ENCODE measurements around the gene CDCA5.
"Not testable (repeated sequence)": the region's sequence is repeated elsewhere in the genome, so short reads cannot be mapped to it uniquely, and the experiment has no call there.

CDCA5 gene

GRCh38 chr11:65127473-65128181 is 43.8 kb upstream of the CDCA5 start:
- Histone ChIP-seq H3K4me3 (ENCODE audit: low read depth, low read length) (no peak overlapping the region), H3K36me3 (ENCODE audit: insufficient read depth, low read length) (peaks cover 6% of the 10 kb centered on the region; the same call in 1 of the 2 replicates), H3K4me1 (ENCODE audit: control insufficient read depth, insufficient read depth, low read length, unreplicated experiment) (peaks cover 6% of the 10 kb centered on the region), H3K79me2 (ENCODE audit: control insufficient read depth, insufficient read depth, low read length, unreplicated experiment) (peaks cover 28% of the 10 kb centered on the region), H2AFZ (ENCODE audit: low read length, unreplicated experiment) (no peak overlapping the region), H3K27me3 (ENCODE audit: insufficient read depth, low read length) (no peaks in the 10 kb centered on the region), H3K27ac (ENCODE audit: low read depth, low read length) (no peak overlapping the region)

GRCh38 chr11:65126624-65127274 is 42.9 kb upstream of the CDCA5 start:
- Histone ChIP-seq H3K36me3 (ENCODE audit: insufficient read depth, low read length) (peaks cover 6% of the 10 kb centered on the region; the same call in 1 of the 2 replicates), H3K79me2 (ENCODE audit: control insufficient read depth, insufficient read depth, low read length, unreplicated experiment) (peaks cover 29% of the 10 kb centered on the region), H3K27ac (ENCODE audit: low read depth, low read length) (no peak overlapping the region)

GRCh38 chr11:65125197-65126056 is 41.6 kb upstream of the CDCA5 start:
- peaks cover 9% of the 10 kb centered on the region; the same call in 1 of the 2 replicates for H3K36me3 ChIP-seq (ENCODE audit: insufficient read depth, low read length)
- H3K4me1 ChIP-seq (ENCODE audit: control insufficient read depth, insufficient read depth, low read length, unreplicated experiment) = peaks cover 13% of the 10 kb centered on the region
- peaks cover 39% of the 10 kb centered on the region for H3K79me2 ChIP-seq (ENCODE audit: control insufficient read depth, insufficient read depth, low read length, unreplicated experiment)

More at GRCh38 chr11:65126624-65127274, 42.9 kb upstream of the CDCA5 start:
- peaks cover 6% of the 10 kb centered on the region for H3K4me1 ChIP-seq (ENCODE audit: control insufficient read depth, insufficient read depth, low read length, unreplicated experiment)
- no peak overlapping the region for H2AFZ ChIP-seq (ENCODE audit: low read length, unreplicated experiment)
- H3K27me3 ChIP-seq (ENCODE audit: insufficient read depth, low read length) = no peaks in the 10 kb centered on the region
- no peak overlapping the region for H3K4me3 ChIP-seq (ENCODE audit: low read depth, low read length)

GRCh38 chr11:65124480-65125196 is 40.8 kb upstream of the CDCA5 start:
- Histone ChIP-seq H3K4me1 (ENCODE audit: control insufficient read depth, insufficient read depth, low read length, unreplicated experiment) (peaks cover 13% of the 10 kb centered on the region), H3K36me3 (ENCODE audit: insufficient read depth, low read length) (peaks cover 15% of the 10 kb centered on the region; the same call in 1 of the 2 replicates), H2AFZ (ENCODE audit: low read length, unreplicated experiment) (no peak overlapping the region), H3K4me3 (ENCODE audit: low read depth, low read length) (no peak overlapping the region), H3K27ac (ENCODE audit: low read depth, low read length) (no peak overlapping the region), H3K27me3 (ENCODE audit: insufficient read depth, low read length) (no peaks in the 10 kb centered on the region), H3K79me2 (ENCODE audit: control insufficient read depth, insufficient read depth, low read length, unreplicated experiment) (peaks cover 47% of the 10 kb centered on the region)

More at GRCh38 chr11:65125197-65126056, 41.6 kb upstream of the CDCA5 start:
- Histone ChIP-seq H3K27me3 (ENCODE audit: insufficient read depth, low read length) (no peaks in the 10 kb centered on the region), H3K4me3 (ENCODE audit: low read depth, low read length) (no peak overlapping the region), H3K27ac (ENCODE audit: low read depth, low read length) (no peak overlapping the region), H2AFZ (ENCODE audit: low read length, unreplicated experiment) (no peak overlapping the region)

- Histone ChIP-seq H3K27me3 (ENCODE audit: insufficient read depth, low read length) (no peaks in the 10 kb centered on the region), H3K4me3 (ENCODE audit: low read depth, low read length) (peak within 1 kb of the TSS; percentile 100), H3K36me3 (ENCODE audit: insufficient read depth, low read length) (peaks cover 17% of the 10 kb centered on the region; the same call in 1 of the 2 replicates), H3K27ac (ENCODE audit: low read depth, low read length) (peak within 1 kb of the TSS; percentile 78), H2AFZ (ENCODE audit: low read length, unreplicated experiment) (peak within 1 kb of the TSS; percentile 70), H3K79me2 (ENCODE audit: control insufficient read depth, insufficient read depth, low read length, unreplicated experiment) (peaks cover 49% of the 10 kb centered on the region), H3K4me1 (ENCODE audit: control insufficient read depth, insufficient read depth, low read length, unreplicated experiment) (peaks cover 13% of the 10 kb centered on the region)
These were observed 38.2 kb upstream of the CDCA5 start, which contains the start of the genes FAU and MRPL49 for GRCh38 chr11:65121865-65122696. Gene FAU, minus strand, starts transcription at chr11:65122134. Its CDS starts 321 bp downstream, at chr11:65121813. Gene MRPL49, plus strand, starts transcription at chr11:65122321. Its CDS starts 26 bp downstream, at chr11:65122347.

GRCh38 chr11:65121447-65121864 is 37.6 kb upstream of the CDCA5 start:
- no peaks in the 10 kb centered on the region for H3K27me3 ChIP-seq (ENCODE audit: insufficient read depth, low read length)
- H3K79me2 ChIP-seq (ENCODE audit: control insufficient read depth, insufficient read depth, low read length, unreplicated experiment) = peaks cover 55% of the 10 kb centered on the region
- peak overlapping the region; percentile 78 for H3K27ac ChIP-seq (ENCODE audit: low read depth, low read length)
- peaks cover 15% of the 10 kb centered on the region for H3K4me1 ChIP-seq (ENCODE audit: control insufficient read depth, insufficient read depth, low read length, unreplicated experiment)
- peak overlapping the region; percentile 100 for H3K4me3 ChIP-seq (ENCODE audit: low read depth, low read length)
- H2AFZ ChIP-seq (ENCODE audit: low read length, unreplicated experiment) = no peak overlapping the region
- H3K36me3 ChIP-seq (ENCODE audit: insufficient read depth, low read length) = peaks cover 17% of the 10 kb centered on the region; the same call in 1 of the 2 replicates

GRCh38 chr11:65120831-65121230 is 37.0 kb upstream of the CDCA5 start:
- Histone ChIP-seq H2AFZ (ENCODE audit: low read length, unreplicated experiment) (no peak overlapping the region), H3K27me3 (ENCODE audit: insufficient read depth, low read length) (no peaks in the 10 kb centered on the region), H3K36me3 (ENCODE audit: insufficient read depth, low read length) (peaks cover 17% of the 10 kb centered on the region; the same call in 1 of the 2 replicates), H3K27ac (ENCODE audit: low read depth, low read length) (no peak overlapping the region), H3K4me3 (ENCODE audit: low read depth, low read length) (peak overlapping the region; percentile 100), H3K79me2 (ENCODE audit: control insufficient read depth, insufficient read depth, low read length, unreplicated experiment) (peaks cover 61% of the 10 kb centered on the region), H3K4me1 (ENCODE audit: control insufficient read depth, insufficient read depth, low read length, unreplicated experiment) (peaks cover 20% of the 10 kb centered on the region)

- no peaks in the 10 kb centered on the region for H3K27me3 ChIP-seq (ENCODE audit: insufficient read depth, low read length)
- H3K4me3 ChIP-seq (ENCODE audit: low read depth, low read length) = no peak overlapping the region
- H2AFZ ChIP-seq (ENCODE audit: low read length, unreplicated experiment) = no peak overlapping the region
- H3K79me2 ChIP-seq (ENCODE audit: control insufficient read depth, insufficient read depth, low read length, unreplicated experiment) = peaks cover 60% of the 10 kb centered on the region
- peaks cover 17% of the 10 kb centered on the region; the same call in 1 of the 2 replicates for H3K36me3 ChIP-seq (ENCODE audit: insufficient read depth, low read length)
- H3K27ac ChIP-seq (ENCODE audit: low read depth, low read length) = no peak overlapping the region
- peaks cover 20% of the 10 kb centered on the region for H3K4me1 ChIP-seq (ENCODE audit: control insufficient read depth, insufficient read depth, low read length, unreplicated experiment)
These were observed 35.8 kb upstream of the CDCA5 start for GRCh38 chr11:65119670-65119995.

GRCh38 chr11:65118891-65119669 is 35.2 kb upstream of the CDCA5 start:
- H3K27me3 ChIP-seq (ENCODE audit: insufficient read depth, low read length); H3K4me3 ChIP-seq (ENCODE audit: low read depth, low read length); H3K27ac ChIP-seq (ENCODE audit: low read depth, low read length); H2AFZ ChIP-seq (ENCODE audit: low read length, unreplicated experiment): not testable (repeated sequence)
- Histone ChIP-seq H3K36me3 (ENCODE audit: insufficient read depth, low read length) (peaks cover 13% of the 10 kb centered on the region; the same call in 1 of the 2 replicates), H3K79me2 (ENCODE audit: control insufficient read depth, insufficient read depth, low read length, unreplicated experiment) (peaks cover 55% of the 10 kb centered on the region), H3K4me1 (ENCODE audit: control insufficient read depth, insufficient read depth, low read length, unreplicated experiment) (peaks cover 20% of the 10 kb centered on the region)

All from ACC112 (cell line).